Transverse colon (tissue), 4 donors: ENCODE results near the gene ZBTB7C. TPM values are rescaled to one million over a fixed set of nuclear protein-coding genes. Genes with fewer than 3 reads are reported as not detected.
A peak's percentile ranks its signal among the peaks of the same experiment; 100 is the strongest.

Experiments used
- DNase-seq: peaks from one replicate; pipeline ENCODE4 v3.0.0-alpha.2; 2019
- H3K27ac ChIP-seq, 4 donors: fragments of 200-600 bp; sonication (generic); 2 replicates each; pipeline ENCODE4 v1.5.1; 2016 to 2018; ENCODE audit warnings: inconsistent platforms in 4 of 4
- H3K27me3 ChIP-seq: fragments of 200-600 bp; sonication (generic); 2 replicates; pipeline ENCODE4 v1.5.1; 2017; ENCODE audit warnings: inconsistent platforms
- H3K36me3 ChIP-seq, 4 donors: fragments of 200-600 bp; sonication (generic); 2 replicates each; pipeline ENCODE4 v1.5.1; 2017 to 2019; ENCODE audit warnings: inconsistent platforms in 4 of 4
- H3K4me1 ChIP-seq, 4 donors: fragments of 200-600 bp; sonication (generic); 2 replicates each; pipeline ENCODE4 v1.5.1; 2017 to 2020; ENCODE audit warnings: inconsistent platforms in 4 of 4
- H3K4me3 ChIP-seq, 4 donors: fragments of 200-600 bp; sonication (generic); 1 replicate in 1 of 4; 2 replicates in 3 of 4; pipeline versions ENCODE4 v1.5.1 to v1.6.1; 2017 to 2019; ENCODE audit warnings: inconsistent platforms in 4 of 4
- H3K9me3 ChIP-seq, 2 donors: fragments of 200-600 bp; sonication (generic); 2 replicates each; pipeline ENCODE4 v1.5.1; 2017 to 2019; ENCODE audit warnings: inconsistent platforms in 2 of 2
- CTCF ChIP-seq, 5 experiments: fragments of 200-600 bp in 3 of 5; fragments of 450-650 bp in 2 of 5; sonication (generic) in 3 of 5; IDR thresholded peaks; 1 replicate in 2 of 5; 2 replicates in 3 of 5; pipeline ENCODE4 v1.5.1; 2016 to 2017; ENCODE audit warnings: antibody characterized with exemption in 5 of 5, inconsistent platforms in 3 of 5, mild to moderate bottlenecking in 2 of 5, moderate library complexity in 1 of 5
- EP300 ChIP-seq: sonication (generic); formaldehyde crosslinking; IDR thresholded peaks from one replicate; pipeline ENCODE4 v1.6.1; 2017; ENCODE audit warnings: antibody characterized with exemption, low read depth
- POLR2A ChIP-seq: fragments of 450-650 bp; IDR thresholded peaks from one replicate; pipeline ENCODE4 v1.6.1; 2016; ENCODE audit warnings: antibody characterized with exemption, mild to moderate bottlenecking, moderate library complexity
- POLR2AphosphoS5 ChIP-seq, 3 donors: sonication (generic); formaldehyde crosslinking; IDR thresholded peaks; one replicate each; pipeline ENCODE4 v1.6.1; 2016; ENCODE audit warnings: antibody characterized with exemption in 3 of 3
- WGBS, 2 donors: methylation state at CpG; one replicate each; pipeline ENCODE4 v1.1.5; 2018; ENCODE audit warnings: low coverage in 1 of 2; 5-methylcytosine and 5-hydroxymethylcytosine counted together
- in situ Hi-C, 4 donors: fragments of 200-750 bp; cut with MboI; loops; one replicate each; pipeline versions ENCODE4 v1.15.0 to v1.15.1; 2017; ENCODE audit warnings: low sequenced_read_pairs in 3 of 4, low pct_ligation_motif_present in 1 of 4, low pct_unique_long_range_greater_than_20kb in 1 of 4
- intact Hi-C: fragments of 100-400 bp; cut with DNase I; formaldehyde crosslinking; loops from one replicate; pipeline ENCODE4 v1.15.1; 2023; ENCODE audit warnings: low total_unique reads
- total RNA-seq, 4 donors: library from RNA; depleted of rRNA; stranded (reverse); fragments of >200 nt; gene quantifications; one replicate each; pipeline ENCODE4 v1.1.0, GENCODE V29; 2016

The ZBTB7C gene
- total RNA-seq, 4 donors from 2014 or later: 38.4 to 81.2 (median 47.5) TPM

GRCh38 chr18:48108136-48108535 is 301.0 kb downstream of the ZBTB7C start:
- WGBS, 2 donors: 81 to 88% methylated on average over 9 to 11 of the region's 11 CpGs
- Histone ChIP-seq H3K4me1 (peaks cover 0 to 37% (median 10%) of the 10 kb centered on the region in 4 donors), H3K36me3 (no peaks in the 10 kb centered on the region), H3K4me3 (no peak overlapping the region), H3K9me3 (no peaks in the 10 kb centered on the region), H3K27ac (peak overlapping the region in 2 of 4 donors; percentile 55 to 66), H3K27me3 (no peaks in the 10 kb centered on the region)
- TF ChIP-seq EP300 (no peak), POLR2A (no peak), POLR2AphosphoS5 (IDR thresholded peaks at IDR 0.05) (no peak), CTCF (IDR thresholded peaks at IDR 0.05) (no peak)
- DNase-seq: no peak
- in situ Hi-C loops (no loop called here), intact Hi-C loops (no loop called here)

- Histone ChIP-seq H3K4me1 (peaks cover 0 to 37% (median 10%) of the 10 kb centered on the region in 4 donors), H3K4me3 (no peak overlapping the region), H3K27me3 (no peaks in the 10 kb centered on the region), H3K36me3 (no peaks in the 10 kb centered on the region), H3K9me3 (no peaks in the 10 kb centered on the region), H3K27ac (peak overlapping the region; percentile 30 to 66 (median 50))
- 41 to 45% methylated on average over 10 to 11 of the region's 11 CpGs for WGBS, 2 donors
- in situ Hi-C loops: no loop called here
- intact Hi-C loops: no loop called here
- DNase-seq: peak; percentile 34
- no peak for TF ChIP-seq EP300
- no peak for TF ChIP-seq CTCF (IDR thresholded peaks at IDR 0.05)
- no peak for TF ChIP-seq POLR2AphosphoS5 (IDR thresholded peaks at IDR 0.05)
Measured at GRCh38 chr18:48106976-48107781, 302.0 kb downstream of the ZBTB7C start.

GRCh38 chr18:48106498-48106897 is 302.7 kb downstream of the ZBTB7C start:
- Histone ChIP-seq H3K36me3 (no peaks in the 10 kb centered on the region), H3K4me3 (no peak overlapping the region), H3K27me3 (no peaks in the 10 kb centered on the region), H3K4me1 (peaks cover 0 to 33% (median 10%) of the 10 kb centered on the region in 4 donors), H3K9me3 (no peaks in the 10 kb centered on the region), H3K27ac (peak overlapping the region in 1 of 4 donors; percentile 55)
- intact Hi-C loops (no loop called here), in situ Hi-C loops (no loop called here)
- 45 to 67% methylated on average over 1 of the region's 1 CpG for WGBS, 2 donors
- no peak for DNase-seq
- TF ChIP-seq POLR2AphosphoS5 (IDR thresholded peaks at IDR 0.05) (no peak), EP300 (no peak), CTCF (IDR thresholded peaks at IDR 0.05) (no peak), POLR2A (no peak)

GRCh38 chr18:48105317-48105716 is 303.9 kb downstream of the ZBTB7C start:
- H3K27ac ChIP-seq: no peak overlapping the region
- 79% methylated on average over 1 of the region's 1 CpG; no CpG with 5 or more reads in 1 of the 2 donors for WGBS, 2 donors
- TF ChIP-seq EP300 (no peak), POLR2A (no peak), CTCF (IDR thresholded peaks at IDR 0.05) (no peak), POLR2AphosphoS5 (IDR thresholded peaks at IDR 0.05) (no peak)
- no peaks in the 10 kb centered on the region for H3K27me3 ChIP-seq
- in situ Hi-C loops: no loop called here
- intact Hi-C loops: no loop called here
- H3K36me3 ChIP-seq: no peaks in the 10 kb centered on the region
- no peak for DNase-seq
- no peaks in the 10 kb centered on the region for H3K9me3 ChIP-seq
- H3K4me1 ChIP-seq: peaks cover 0 to 26% (median 9%) of the 10 kb centered on the region in 4 donors
- H3K4me3 ChIP-seq: no peak overlapping the region
